HUES48 (cell line): ENCODE measurements around the gene MKRN2.
"Not testable (repeated sequence)": the region's sequence is repeated elsewhere in the genome, so short reads cannot be mapped to it uniquely, and the experiment has no call there.

Experiments
- H3K27ac ChIP-seq: one replicate; pipeline ENCODE4 v1.7.0; 2013; ENCODE audit warnings: low read depth, low read length, inconsistent platforms
- H3K27me3 ChIP-seq: 2 replicates; pipeline ENCODE4 v1.6.1; 2013; ENCODE audit warnings: mild to moderate bottlenecking, low read length; ENCODE audit not compliant: control insufficient read depth, insufficient read depth
- H3K36me3 ChIP-seq: 2 replicates; pipeline ENCODE4 v1.6.1; 2013; ENCODE audit warnings: low read length; ENCODE audit not compliant: control insufficient read depth, insufficient read depth
- H3K4me1 ChIP-seq: 2 replicates; pipeline ENCODE4 v1.6.1; 2013; ENCODE audit warnings: mild to moderate bottlenecking, low read length; ENCODE audit not compliant: control insufficient read depth, insufficient read depth
- H3K4me3 ChIP-seq: 2 replicates; pipeline ENCODE4 v1.5.1; 2013; ENCODE audit warnings: mild to moderate bottlenecking, low read depth, low read length
- H3K9ac ChIP-seq: 2 replicates; pipeline ENCODE4 v1.6.1; 2013; ENCODE audit warnings: mild to moderate bottlenecking, low read depth, low read length, moderate library complexity
- H3K9me3 ChIP-seq: 2 replicates; pipeline ENCODE4 v1.6.1; 2013; ENCODE audit warnings: low read length; ENCODE audit not compliant: control insufficient read depth, insufficient read depth

MKRN2 gene

DNA sequence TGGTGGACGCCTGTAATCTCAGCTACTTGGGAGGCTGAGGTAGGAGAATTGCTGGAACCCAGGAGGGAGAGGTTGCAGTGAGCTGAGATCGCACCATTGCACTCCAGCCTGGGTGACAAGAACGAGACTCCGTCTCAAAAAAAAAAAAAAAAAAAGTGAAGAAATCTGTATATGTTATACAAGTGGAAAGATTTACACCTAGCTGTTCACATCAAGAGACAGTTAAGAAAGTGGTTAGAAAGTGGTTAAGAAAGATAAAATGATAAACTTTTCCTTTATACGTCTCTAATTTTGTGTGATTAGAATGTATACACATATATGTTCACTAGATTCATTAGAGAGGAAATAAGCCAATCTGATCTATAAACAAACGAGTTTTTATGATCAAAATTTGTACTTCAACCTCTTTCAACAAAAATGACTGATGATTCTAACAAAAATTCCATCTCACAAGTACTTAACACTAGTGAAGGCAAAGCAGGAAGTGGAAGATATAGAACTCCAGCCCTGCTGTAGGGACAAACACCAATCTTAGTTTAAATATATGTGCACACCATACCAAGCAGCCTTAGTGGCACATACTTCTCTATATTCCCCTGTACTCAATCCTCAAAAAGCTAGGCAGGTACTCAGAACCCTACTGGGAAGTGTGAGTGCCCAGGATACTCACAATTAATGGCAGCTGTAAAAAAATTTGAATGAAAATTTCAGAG lies 55.8 kb downstream of the MKRN2 start:
- no peak overlapping the region for H3K9ac ChIP-seq
- peaks cover 9% of the 10 kb centered on the region for H3K4me1 ChIP-seq
- H3K36me3 ChIP-seq = peaks cover 76% of the 10 kb centered on the region
- H3K27ac ChIP-seq = no peak overlapping the region
- no peaks in the 10 kb centered on the region for H3K9me3 ChIP-seq
- no peak overlapping the region for H3K4me3 ChIP-seq
- H3K27me3 ChIP-seq = no peaks in the 10 kb centered on the region

DNA sequence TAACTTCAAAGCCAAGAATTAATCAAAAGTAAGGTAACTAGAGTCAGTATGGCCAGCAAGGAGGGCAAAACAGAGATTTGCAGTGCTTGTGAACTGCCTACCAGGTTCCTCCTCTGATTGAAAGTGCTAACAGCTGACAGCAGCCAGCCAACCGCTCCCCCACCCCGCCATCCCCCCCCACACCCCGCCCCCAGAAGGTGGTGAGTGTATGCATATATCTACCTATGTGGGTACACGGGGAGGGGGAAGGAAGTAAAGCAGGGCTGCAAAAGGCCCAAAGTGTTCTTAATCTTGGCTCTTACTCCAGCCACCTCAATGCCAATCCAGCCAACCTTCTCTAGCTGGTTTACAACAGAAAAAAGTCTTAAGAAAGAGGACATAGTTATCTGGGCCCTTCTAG lies 56.4 kb downstream of the MKRN2 start:
- peaks cover 9% of the 10 kb centered on the region for H3K4me1 ChIP-seq

DNA sequence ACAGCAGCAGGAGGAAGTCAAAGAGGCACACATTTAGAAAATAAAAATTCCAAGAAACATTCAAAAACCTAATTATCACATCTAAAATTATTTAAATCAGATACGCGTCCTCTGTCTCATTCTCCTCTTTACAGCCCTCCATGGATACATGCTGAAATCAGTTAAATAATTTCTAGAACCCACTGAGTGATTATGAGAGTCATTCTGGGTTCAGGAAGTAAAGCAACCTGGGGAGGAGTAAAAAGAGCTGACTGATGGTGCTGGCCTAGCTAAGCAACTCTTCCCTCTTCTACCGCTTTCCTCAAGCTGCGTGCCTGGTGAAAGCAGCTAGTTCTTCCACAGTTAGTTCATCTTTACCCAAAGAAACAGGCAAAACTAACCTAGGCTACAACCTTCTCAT lies 58.4 kb downstream of the MKRN2 start:
- Histone ChIP-seq H3K4me3 (no peak overlapping the region), H3K4me1 (peaks cover 9% of the 10 kb centered on the region), H3K36me3 (peaks cover 61% of the 10 kb centered on the region), H3K9ac (no peak overlapping the region), H3K27me3 (no peaks in the 10 kb centered on the region), H3K9me3 (no peaks in the 10 kb centered on the region), H3K27ac (no peak overlapping the region)

More for the DNA sequence above, 56.4 kb downstream of the MKRN2 start:
- Histone ChIP-seq H3K9me3 (no peaks in the 10 kb centered on the region), H3K27ac (no peak overlapping the region), H3K4me3 (no peak overlapping the region), H3K9ac (no peak overlapping the region), H3K27me3 (no peaks in the 10 kb centered on the region), H3K36me3 (peaks cover 76% of the 10 kb centered on the region)

DNA sequence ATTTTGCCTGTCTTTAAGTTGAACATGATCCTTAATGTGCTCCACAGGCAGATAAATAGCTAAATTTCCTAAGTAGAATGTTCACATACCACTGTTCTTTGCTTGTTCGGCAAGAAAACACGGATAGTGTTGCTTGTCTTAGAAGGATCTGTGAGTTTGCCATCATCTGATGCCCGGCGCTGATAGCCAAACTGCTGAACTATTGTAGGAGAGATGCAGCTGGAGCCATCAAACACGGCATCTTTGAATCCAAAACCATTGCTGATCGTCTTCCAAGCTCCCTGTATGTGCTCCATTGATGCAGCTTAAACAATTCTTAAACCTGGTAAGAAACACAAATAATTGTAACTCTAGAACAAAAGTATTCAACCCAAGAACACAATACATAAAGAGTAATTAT lies 61.5 kb downstream of the MKRN2 start:
- Histone ChIP-seq H3K36me3 (peaks cover 45% of the 10 kb centered on the region), H3K9me3 (no peaks in the 10 kb centered on the region), H3K27me3 (no peaks in the 10 kb centered on the region), H3K9ac (no peak overlapping the region), H3K4me3 (no peak overlapping the region), H3K4me1 (peaks cover 8% of the 10 kb centered on the region), H3K27ac (no peak overlapping the region)

DNA sequence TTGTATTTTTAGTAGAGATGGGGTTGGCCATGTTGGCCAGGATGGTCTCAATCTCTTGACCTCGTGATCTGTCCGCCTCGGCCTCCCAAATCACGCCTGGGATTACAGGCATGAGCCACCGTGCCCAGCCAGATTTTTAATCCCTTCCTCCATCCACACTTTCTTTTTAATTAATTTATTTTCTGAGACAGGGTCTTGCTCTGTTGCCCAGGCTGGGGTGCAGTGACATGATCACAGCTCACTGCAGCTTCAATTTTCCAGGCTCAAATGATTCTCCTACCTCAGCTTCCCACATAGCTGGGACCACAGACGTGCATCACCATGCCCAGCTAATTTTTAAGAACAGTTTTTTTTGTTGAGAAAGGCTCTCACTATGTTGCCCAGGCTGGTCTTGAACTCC lies 63.4 kb downstream of the MKRN2 start:
- no peaks in the 10 kb centered on the region for H3K4me1 ChIP-seq
- H3K9ac ChIP-seq = no peak overlapping the region
- H3K27me3 ChIP-seq = no peaks in the 10 kb centered on the region
- no peak overlapping the region for H3K4me3 ChIP-seq
- no peak overlapping the region for H3K27ac ChIP-seq
- no peaks in the 10 kb centered on the region for H3K9me3 ChIP-seq
- peaks cover 31% of the 10 kb centered on the region for H3K36me3 ChIP-seq

DNA sequence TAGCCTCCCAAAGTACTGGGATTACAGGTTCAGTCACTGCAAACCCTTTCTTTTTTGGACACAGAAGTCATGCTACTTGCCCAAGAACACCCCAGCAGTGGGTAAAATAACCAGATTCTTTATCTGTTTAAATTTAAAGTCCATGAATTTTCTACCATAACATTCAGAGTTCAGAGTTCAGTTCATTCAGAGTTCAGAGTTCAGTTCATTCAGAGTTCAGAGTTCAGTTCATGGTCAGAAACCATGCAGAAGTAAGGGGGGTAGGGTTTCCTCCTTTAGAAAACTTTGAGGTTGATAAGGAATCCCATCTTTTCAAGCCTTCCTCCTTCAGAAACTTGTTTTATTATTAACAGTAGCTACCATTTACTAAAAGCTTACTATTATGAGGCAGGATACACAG lies 63.8 kb downstream of the MKRN2 start:
- Histone ChIP-seq H3K27me3 (no peaks in the 10 kb centered on the region), H3K9ac (no peak overlapping the region), H3K4me3 (no peak overlapping the region), H3K4me1 (no peaks in the 10 kb centered on the region), H3K9me3 (no peaks in the 10 kb centered on the region), H3K36me3 (peaks cover 27% of the 10 kb centered on the region), H3K27ac (no peak overlapping the region)

DNA sequence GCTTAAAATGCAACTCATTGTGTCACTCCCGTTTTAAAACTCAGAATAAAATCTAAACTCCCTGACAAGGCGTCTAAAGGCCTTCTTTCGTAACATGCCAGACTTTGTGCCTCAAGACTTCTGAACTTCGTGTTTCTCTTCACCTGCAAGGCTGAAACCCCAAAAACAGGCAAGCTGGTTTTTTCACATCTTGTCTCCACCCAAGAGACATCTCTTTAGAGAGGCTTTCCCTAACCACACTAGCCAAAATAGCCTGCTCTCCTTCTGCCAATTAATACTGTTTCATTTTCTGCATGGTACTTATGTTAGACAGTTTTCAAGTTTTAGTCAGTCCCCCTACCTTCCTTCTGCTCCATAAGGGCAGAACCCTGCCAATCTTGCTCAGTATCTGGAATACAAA lies 65.4 kb downstream of the MKRN2 start:
- Histone ChIP-seq H3K27me3 (no peaks in the 10 kb centered on the region), H3K9me3 (no peaks in the 10 kb centered on the region), H3K4me3 (no peak overlapping the region), H3K4me1 (no peaks in the 10 kb centered on the region), H3K27ac (no peak overlapping the region), H3K36me3 (peaks cover 12% of the 10 kb centered on the region), H3K9ac (no peak overlapping the region)

DNA sequence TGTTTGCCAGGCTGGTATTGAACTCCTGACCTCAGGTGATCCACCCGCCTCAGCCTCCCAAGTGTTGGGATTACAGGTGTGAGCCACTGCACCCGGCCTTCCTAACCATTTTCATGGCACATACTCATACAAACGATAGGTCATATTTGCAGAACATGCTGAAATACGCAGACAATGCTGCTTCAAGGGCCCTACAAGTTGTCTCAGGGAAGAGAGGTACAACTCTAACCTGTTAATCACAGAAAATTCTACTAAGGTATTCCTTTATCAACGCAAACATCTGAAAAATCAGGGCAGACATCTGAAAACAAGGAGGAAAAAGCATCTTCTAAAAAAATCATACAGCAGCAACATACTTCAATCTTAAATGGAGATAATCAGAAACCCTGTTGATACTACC lies 67.2 kb downstream of the MKRN2 start:
- Histone ChIP-seq H3K27me3 (no peaks in the 10 kb centered on the region), H3K9me3 (no peaks in the 10 kb centered on the region), H3K27ac (no peak overlapping the region), H3K36me3 (no peaks in the 10 kb centered on the region), H3K4me1 (no peaks in the 10 kb centered on the region), H3K9ac (no peak overlapping the region), H3K4me3 (no peak overlapping the region)

DNA sequence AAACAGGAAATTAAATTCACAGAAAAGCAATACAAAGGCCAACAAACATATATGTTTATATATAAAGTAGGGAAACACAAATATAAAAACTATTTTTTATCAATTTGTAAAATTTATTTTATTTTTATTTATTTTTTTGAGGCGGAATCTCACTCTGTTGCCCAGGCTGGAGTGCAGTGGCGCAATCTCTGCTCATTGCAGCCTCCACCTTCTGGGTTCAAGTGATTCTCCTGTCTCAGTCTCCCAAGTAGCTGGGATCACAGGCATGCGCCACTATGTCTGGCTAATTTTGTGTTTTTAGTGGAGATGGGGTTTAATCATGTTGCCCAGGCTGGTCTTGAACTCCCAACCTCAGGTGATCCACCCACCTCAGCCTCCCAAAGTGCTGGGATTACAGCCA lies 68.1 kb downstream of the MKRN2 start:
- H3K9me3 ChIP-seq, H3K36me3 ChIP-seq, H3K4me1 ChIP-seq, H3K27me3 ChIP-seq, H3K4me3 ChIP-seq, H3K9ac ChIP-seq, H3K27ac ChIP-seq: not testable (repeated sequence)

DNA sequence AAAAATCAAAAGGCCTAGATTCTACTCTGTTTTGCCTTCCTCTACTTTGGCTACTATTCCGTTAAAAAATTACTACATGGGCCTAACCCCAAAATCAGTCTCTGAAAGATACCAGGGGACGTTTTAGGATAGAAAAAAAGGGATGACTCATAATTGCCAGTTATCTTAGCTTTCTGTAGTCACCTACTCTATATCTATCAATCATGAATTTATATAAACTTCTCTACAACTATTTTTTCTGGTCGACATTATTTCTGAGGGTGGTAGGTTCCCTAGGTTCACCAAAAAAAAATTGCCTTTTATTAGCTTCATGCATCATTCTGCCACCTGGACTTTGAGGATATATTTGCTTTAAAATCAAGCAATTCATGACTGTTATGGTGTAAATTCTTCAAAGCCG lies 70.5 kb downstream of the MKRN2 start:
- no peaks in the 10 kb centered on the region for H3K36me3 ChIP-seq
- H3K9me3 ChIP-seq = no peaks in the 10 kb centered on the region
- no peaks in the 10 kb centered on the region for H3K27me3 ChIP-seq
- H3K4me3 ChIP-seq = no peak overlapping the region
- no peak overlapping the region for H3K27ac ChIP-seq
- H3K4me1 ChIP-seq = no peaks in the 10 kb centered on the region
- H3K9ac ChIP-seq = no peak overlapping the region

DNA sequence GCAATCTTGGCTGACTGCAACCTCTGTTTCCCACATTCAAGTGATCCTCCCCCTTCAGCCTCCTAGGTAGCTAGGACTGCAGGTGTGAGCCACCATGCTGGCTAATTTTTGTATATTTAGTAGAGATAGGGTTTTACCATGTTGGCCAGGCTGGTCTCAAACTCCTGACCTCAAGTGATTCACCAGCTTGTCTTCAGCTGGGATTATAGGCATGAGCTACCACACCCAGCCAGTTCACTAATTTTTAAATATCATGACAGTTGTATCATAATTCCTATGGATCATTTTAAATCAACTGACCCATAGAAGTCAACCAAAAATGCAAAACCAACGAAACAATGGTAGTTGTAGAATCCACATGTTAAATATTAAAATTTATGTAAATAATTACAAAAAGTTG lies 71.9 kb downstream of the MKRN2 start:
- no peaks in the 10 kb centered on the region for H3K9me3 ChIP-seq
- no peak overlapping the region for H3K4me3 ChIP-seq
- no peak overlapping the region for H3K9ac ChIP-seq
- no peaks in the 10 kb centered on the region for H3K4me1 ChIP-seq
- no peak overlapping the region for H3K27ac ChIP-seq
- H3K27me3 ChIP-seq = no peaks in the 10 kb centered on the region
- no peaks in the 10 kb centered on the region for H3K36me3 ChIP-seq

DNA sequence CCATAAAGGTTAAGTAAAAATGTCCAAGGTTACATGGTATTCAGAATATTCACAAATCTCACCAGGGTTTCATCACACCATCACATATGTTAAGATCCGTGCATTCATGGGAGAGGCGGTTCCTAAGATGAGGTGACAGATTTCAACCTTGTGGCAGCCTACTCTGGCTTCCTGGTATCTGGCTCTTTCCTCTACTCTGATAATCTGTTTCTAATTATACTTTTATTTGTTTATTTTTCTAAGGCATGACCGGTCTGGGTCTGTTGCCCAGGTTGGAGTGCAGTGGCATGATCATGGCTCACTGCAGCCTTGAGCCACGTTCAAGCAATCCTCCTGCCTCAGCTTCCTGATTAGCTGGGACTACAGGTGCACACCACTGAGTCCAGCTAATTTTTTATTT lies 72.7 kb downstream of the MKRN2 start:
- Histone ChIP-seq H3K9ac (no peak overlapping the region), H3K36me3 (no peaks in the 10 kb centered on the region), H3K4me1 (no peaks in the 10 kb centered on the region), H3K9me3 (no peaks in the 10 kb centered on the region), H3K27me3 (no peaks in the 10 kb centered on the region), H3K4me3 (no peak overlapping the region), H3K27ac (no peak overlapping the region)
